Activated CD4-positive, alpha-beta memory T cell treated with anti-CD3 and anti-CD28 coated beads for 36 hours (primary cell): ENCODE results near the gene MUC3A. TPM values are rescaled to one million over a fixed set of nuclear protein-coding genes. Genes with fewer than 3 reads are reported as not detected.
A peak's percentile ranks its signal among the peaks of the same experiment; 100 is the strongest.
"Not testable (repeated sequence)": the region's sequence is repeated elsewhere in the genome, so short reads cannot be mapped to it uniquely, and the experiment has no call there.

Experiments
- CTCF ChIA-PET: fragments of 350-600 bp; sonication (Branson Sonifier 250); formaldehyde crosslinking; loops from one replicate; lab custom pipeline; 2021; ENCODE audit warnings: antibody characterized with exemption, inconsistent platforms; lab: Charles Lee
- POLR2A ChIA-PET: fragments of 350-600 bp; sonication (Branson Sonifier 250); formaldehyde crosslinking; loops from one replicate; lab custom pipeline; 2021; ENCODE audit warnings: antibody characterized with exemption; lab: Charles Lee
- DNase-seq: peaks from one replicate; pipeline ENCODE4 v3.0.0-alpha.2; 2020
- H3K27ac Mint-ChIP-seq: one replicate; pipeline ENCODE4 v1.8.0; 2021; ENCODE audit warnings: mixed read lengths
- H3K27me3 Mint-ChIP-seq: one replicate; pipeline ENCODE4 v1.8.0; 2021; ENCODE audit warnings: mixed read lengths
- H3K36me3 Mint-ChIP-seq: one replicate; pipeline ENCODE4 v1.8.0; 2021; ENCODE audit warnings: mixed read lengths
- H3K4me1 Mint-ChIP-seq: one replicate; pipeline ENCODE4 v1.8.0; 2021; ENCODE audit warnings: low read depth, mixed read lengths
- H3K4me3 Mint-ChIP-seq: one replicate; pipeline ENCODE4 v1.8.0; 2021; ENCODE audit warnings: mild to moderate bottlenecking, mixed read lengths
- H3K9me3 Mint-ChIP-seq: one replicate; pipeline ENCODE4 v1.8.0; 2021; ENCODE audit warnings: mixed read lengths
- intact Hi-C: fragments of 100-400 bp; cut with micrococcal nuclease; formaldehyde crosslinking; loops from one replicate; pipeline ENCODE4 v1.15.1; 2023
- total RNA-seq, 2 experiments: library from RNA; stranded (reverse); gene quantifications; one replicate each; pipeline ENCODE4 v1.2.3, GENCODE V29; 2021

Gene MUC3A, protein sequence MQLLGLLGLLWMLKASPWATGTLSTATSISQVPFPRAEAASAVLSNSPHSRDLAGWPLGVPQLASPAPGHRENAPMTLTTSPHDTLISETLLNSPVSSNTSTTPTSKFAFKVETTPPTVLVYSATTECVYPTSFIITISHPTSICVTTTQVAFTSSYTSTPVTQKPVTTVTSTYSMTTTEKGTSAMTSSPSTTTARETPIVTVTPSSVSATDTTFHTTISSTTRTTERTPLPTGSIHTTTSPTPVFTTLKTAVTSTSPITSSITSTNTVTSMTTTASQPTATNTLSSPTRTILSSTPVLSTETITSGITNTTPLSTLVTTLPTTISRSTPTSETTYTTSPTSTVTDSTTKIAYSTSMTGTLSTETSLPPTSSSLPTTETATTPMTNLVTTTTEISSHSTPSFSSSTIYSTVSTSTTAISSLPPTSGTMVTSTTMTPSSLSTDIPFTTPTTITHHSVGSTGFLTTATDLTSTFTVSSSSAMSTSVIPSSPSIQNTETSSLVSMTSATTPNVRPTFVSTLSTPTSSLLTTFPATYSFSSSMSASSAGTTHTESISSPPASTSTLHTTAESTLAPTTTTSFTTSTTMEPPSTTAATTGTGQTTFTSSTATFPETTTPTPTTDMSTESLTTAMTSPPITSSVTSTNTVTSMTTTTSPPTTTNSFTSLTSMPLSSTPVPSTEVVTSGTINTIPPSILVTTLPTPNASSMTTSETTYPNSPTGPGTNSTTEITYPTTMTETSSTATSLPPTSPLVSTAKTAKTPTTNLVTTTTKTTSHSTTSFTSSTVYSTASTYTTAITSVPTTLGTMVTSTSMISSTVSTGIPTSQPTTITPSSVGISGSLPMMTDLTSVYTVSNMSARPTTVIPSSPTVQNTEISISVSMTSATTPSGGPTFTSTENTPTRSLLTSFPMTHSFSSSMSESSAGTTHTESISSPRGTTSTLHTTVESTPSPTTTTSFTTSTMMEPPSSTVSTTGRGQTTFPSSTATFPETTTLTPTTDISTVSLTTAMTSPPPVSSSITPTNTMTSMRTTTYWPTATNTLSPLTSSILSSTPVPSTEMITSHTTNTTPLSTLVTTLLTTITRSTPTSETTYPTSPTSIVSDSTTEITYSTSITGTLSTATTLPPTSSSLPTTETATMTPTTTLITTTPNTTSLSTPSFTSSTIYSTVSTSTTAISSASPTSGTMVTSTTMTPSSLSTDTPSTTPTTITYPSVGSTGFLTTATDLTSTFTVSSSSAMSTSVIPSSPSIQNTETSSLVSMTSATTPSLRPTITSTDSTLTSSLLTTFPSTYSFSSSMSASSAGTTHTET (N-terminal part only)
- under 1 TPM in 1 of 2 experiments, not detected in 1; 0.29 TPM for total RNA-seq

- Mint-ChIP-seq H3K27me3 (peaks cover 23% of the 10 kb centered on the region), H3K36me3 (no peaks in the 10 kb centered on the region), H3K4me1 (no peaks in the 10 kb centered on the region), H3K4me3 (no peak within 1 kb of the TSS), H3K27ac (no peak within 1 kb of the TSS), H3K9me3 (no peaks in the 10 kb centered on the region)
- POLR2A ChIA-PET, result no interaction called here
- CTCF ChIA-PET, result interaction anchor here (0.6 kb wide), 1 partner anchor 135 kb away, joined by 3 read pairs; no protein-coding TSS in a partner anchor
- intact Hi-C loops, result no loop called here
- no peak for DNase-seq
These were observed at the start of gene MUC3A for GRCh38 chr7:100949227-100949932. Gene MUC3A, plus strand, starts transcription at chr7:100949534. Its CDS starts 91 bp downstream, at chr7:100949625.

- ChIA-PET POLR2A (no interaction called here), CTCF (interaction anchor here (0.7 to 4.3 kb wide), 4 partner anchors 26 to 177 kb away, joined by 3 to 37 read pairs (median 5); partner anchors contain the start of gene SRRT)
- no peak overlapping the region for H3K4me3 Mint-ChIP-seq
- no peak for DNase-seq
- no peaks in the 10 kb centered on the region for H3K9me3 Mint-ChIP-seq
- peaks cover 25% of the 10 kb centered on the region for H3K27me3 Mint-ChIP-seq
- peaks cover 5% of the 10 kb centered on the region for H3K4me1 Mint-ChIP-seq
- intact Hi-C loops, result no loop called here
- H3K27ac Mint-ChIP-seq, result no peak overlapping the region
- no peaks in the 10 kb centered on the region for H3K36me3 Mint-ChIP-seq
These were observed 48.4 kb upstream of the MUC3A start for GRCh38 chr7:100900978-100901377.

DNA sequence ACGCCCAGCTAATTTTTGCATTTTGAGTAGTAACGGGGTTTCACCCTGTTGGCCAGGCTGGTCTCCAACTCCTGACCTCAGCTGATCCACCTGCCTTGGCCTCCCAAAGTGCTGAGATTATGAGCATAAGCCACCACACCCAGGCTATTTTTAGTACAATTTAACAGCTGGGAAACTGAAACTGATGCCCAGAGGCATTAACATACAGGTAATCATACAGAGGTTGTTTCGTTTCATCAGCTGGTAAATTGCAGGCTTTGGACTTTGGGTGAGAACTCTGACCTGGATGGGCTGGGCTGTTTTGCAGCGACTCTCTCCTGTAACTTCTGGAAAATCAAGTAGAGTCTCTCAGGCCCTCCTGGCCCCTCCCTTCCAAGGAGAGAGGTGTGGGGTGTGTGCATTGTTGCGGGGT, 47.4 kb upstream of the MUC3A start:
- no peaks in the 10 kb centered on the region for H3K36me3 Mint-ChIP-seq
- peaks cover 20% of the 10 kb centered on the region for H3K27me3 Mint-ChIP-seq
- ChIA-PET CTCF (interaction anchor here (2.1 kb wide), 1 partner anchor 176 kb away, joined by 7 read pairs; no protein-coding TSS in a partner anchor), POLR2A (no interaction called here)
- H3K4me1 Mint-ChIP-seq, result no peaks in the 10 kb centered on the region
- H3K4me3 Mint-ChIP-seq, result no peak overlapping the region
- no peaks in the 10 kb centered on the region for H3K9me3 Mint-ChIP-seq
- no peak for DNase-seq
- no peak overlapping the region for H3K27ac Mint-ChIP-seq
- intact Hi-C loops, result no loop called here

DNA sequence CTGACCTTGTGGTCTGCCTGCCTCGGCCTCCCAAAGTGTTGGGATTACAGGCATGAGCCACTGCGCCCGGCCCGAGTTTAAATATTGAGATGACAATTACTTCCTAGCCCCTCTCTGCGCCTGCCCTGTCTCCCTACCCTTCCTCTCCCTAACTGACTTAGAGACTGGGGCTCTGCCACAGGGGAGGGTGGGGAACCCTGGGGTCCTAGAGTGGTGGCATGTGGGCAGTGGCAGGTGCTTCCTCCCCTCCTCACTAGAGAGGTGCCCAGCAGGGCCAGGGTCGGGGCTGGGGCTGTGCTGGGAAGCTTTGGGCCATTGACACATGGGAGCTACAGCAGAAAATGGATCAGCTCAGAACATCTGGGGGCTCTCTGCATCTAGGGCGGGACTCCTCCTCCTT, 46.7 kb upstream of the MUC3A start:
- no peaks in the 10 kb centered on the region for H3K4me1 Mint-ChIP-seq

DNA sequence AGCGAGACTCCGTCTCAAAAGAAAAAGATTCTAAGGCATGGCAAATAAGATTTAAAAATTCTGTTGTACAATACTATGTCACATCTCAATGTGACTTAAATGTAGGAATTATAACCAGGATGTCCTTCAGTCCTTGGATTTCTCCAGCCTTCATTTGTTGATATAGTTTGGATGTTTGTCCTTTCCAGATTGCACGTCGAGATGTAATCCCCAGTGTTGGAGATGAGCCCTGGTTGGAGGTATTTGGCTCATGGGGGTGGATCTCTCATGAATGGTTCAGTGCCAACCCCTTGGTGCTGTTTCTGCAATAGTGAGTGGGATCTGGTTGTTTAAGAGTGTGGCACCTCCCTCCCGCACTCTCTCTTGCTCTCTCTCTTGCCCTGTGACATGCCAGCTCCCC, 40.8 kb upstream of the MUC3A start:
- Mint-ChIP-seq H3K36me3 (no peaks in the 10 kb centered on the region), H3K4me1 (no peaks in the 10 kb centered on the region)
- CTCF ChIA-PET, result no interaction called here

More for the DNA sequence above, 46.7 kb upstream of the MUC3A start:
- H3K36me3 Mint-ChIP-seq, result no peaks in the 10 kb centered on the region
- intact Hi-C loops, result no loop called here
- no peak for DNase-seq
- ChIA-PET CTCF (no interaction called here), POLR2A (no interaction called here)
- H3K27me3 Mint-ChIP-seq, result peaks cover 16% of the 10 kb centered on the region
- H3K4me3 Mint-ChIP-seq, result no peak overlapping the region
- no peak overlapping the region for H3K27ac Mint-ChIP-seq
- H3K9me3 Mint-ChIP-seq, result no peaks in the 10 kb centered on the region

DNA sequence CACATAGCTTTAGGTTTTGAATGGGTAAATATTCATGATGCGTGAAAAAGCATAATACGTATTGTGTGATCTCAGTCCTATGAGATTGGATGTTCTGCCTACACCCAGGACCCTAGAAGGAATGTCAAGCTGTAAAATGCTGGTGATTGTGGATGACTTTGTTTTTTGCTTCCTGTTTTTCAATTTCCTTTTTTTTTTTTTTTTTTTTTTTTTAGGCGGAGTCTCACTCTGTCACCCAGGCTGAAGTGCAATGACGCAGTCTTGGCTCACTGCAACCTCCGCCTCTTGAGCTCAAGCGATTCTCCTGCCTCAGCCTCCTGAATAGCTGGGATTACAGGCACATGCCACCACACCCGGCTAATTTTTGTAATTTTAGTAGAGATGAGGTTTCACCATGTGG, 38.9 kb upstream of the MUC3A start:
- H3K27ac Mint-ChIP-seq, H3K9me3 Mint-ChIP-seq, H3K36me3 Mint-ChIP-seq, intact Hi-C loops, POLR2A ChIA-PET, DNase-seq, H3K4me1 Mint-ChIP-seq, H3K27me3 Mint-ChIP-seq, H3K4me3 Mint-ChIP-seq: not testable (repeated sequence)
- CTCF ChIA-PET, result interaction anchor here (0.9 to 1.0 kb wide), 2 partner anchors 16 to 19 kb away, joined by 3 read pairs; no protein-coding TSS in a partner anchor

More for the DNA sequence above, 40.8 kb upstream of the MUC3A start:
- DNase-seq, result no peak
- Mint-ChIP-seq H3K27me3 (peaks cover 2% of the 10 kb centered on the region), H3K27ac (no peak overlapping the region), H3K9me3 (no peaks in the 10 kb centered on the region), H3K4me3 (no peak overlapping the region)
- intact Hi-C loops, result no loop called here
- POLR2A ChIA-PET, result no interaction called here

GRCh38 chr7:100911484-100911883, 37.9 kb upstream of the MUC3A start:
- Mint-ChIP-seq H3K9me3 (no peaks in the 10 kb centered on the region), H3K27me3 (peaks cover 1% of the 10 kb centered on the region), H3K27ac (no peak overlapping the region), H3K36me3 (no peaks in the 10 kb centered on the region), H3K4me1 (peaks cover 4% of the 10 kb centered on the region), H3K4me3 (no peak overlapping the region)
- ChIA-PET CTCF (no interaction called here), POLR2A (no interaction called here)
- intact Hi-C loops, result no loop called here
- no peak for DNase-seq

GRCh38 chr7:100914208-100914878, 35.0 kb upstream of the MUC3A start:
- intact Hi-C loops, result no loop called here
- ChIA-PET POLR2A (no interaction called here), CTCF (no interaction called here)
- DNase-seq, result no peak
- Mint-ChIP-seq H3K27ac (no peak overlapping the region), H3K36me3 (no peaks in the 10 kb centered on the region), H3K9me3 (no peaks in the 10 kb centered on the region), H3K27me3 (peaks cover 3% of the 10 kb centered on the region), H3K4me1 (peaks cover 4% of the 10 kb centered on the region), H3K4me3 (no peak overlapping the region)

GRCh38 chr7:100914879-100915447, 34.4 kb upstream of the MUC3A start:
- ChIA-PET CTCF (no interaction called here), POLR2A (no interaction called here)
- no peaks in the 10 kb centered on the region for H3K9me3 Mint-ChIP-seq
- intact Hi-C loops, result no loop called here
- H3K27ac Mint-ChIP-seq, result no peak overlapping the region
- H3K4me3 Mint-ChIP-seq, result no peak overlapping the region
- no peaks in the 10 kb centered on the region for H3K36me3 Mint-ChIP-seq
- peak; percentile 27 for DNase-seq
- peaks cover 4% of the 10 kb centered on the region for H3K4me1 Mint-ChIP-seq
- H3K27me3 Mint-ChIP-seq, result peaks cover 3% of the 10 kb centered on the region

DNA sequence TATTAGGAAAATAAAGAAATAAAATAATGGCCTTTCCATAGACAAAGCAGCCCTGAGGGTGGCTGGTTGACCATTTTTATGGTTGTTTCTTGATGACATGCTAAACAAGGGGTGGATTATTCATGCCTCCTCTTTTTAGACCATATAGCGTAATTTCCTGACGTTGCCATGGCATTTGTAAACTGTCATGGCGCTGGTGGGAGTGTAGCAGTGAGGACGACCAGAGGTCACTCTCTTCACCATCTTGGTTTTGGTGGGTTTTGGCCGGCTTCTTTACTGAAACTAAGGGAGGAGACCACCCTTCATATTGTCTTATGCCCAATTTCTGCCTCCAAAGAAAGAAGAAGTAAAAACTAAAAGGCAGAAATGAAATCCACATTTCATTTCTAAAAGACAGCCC, 30.0 kb upstream of the MUC3A start:
- DNase-seq, POLR2A ChIA-PET, H3K9me3 Mint-ChIP-seq, H3K27me3 Mint-ChIP-seq, H3K27ac Mint-ChIP-seq, H3K4me1 Mint-ChIP-seq, intact Hi-C loops, H3K36me3 Mint-ChIP-seq, CTCF ChIA-PET, H3K4me3 Mint-ChIP-seq: not testable (repeated sequence)
